Stomach (tissue), 9 donors: Measurements from ENCODE around the gene TEX261. TPM values are rescaled to one million over a fixed set of nuclear protein-coding genes. Genes with fewer than 3 reads are reported as not detected.

ENCODE experiments used
- DNase-seq, 2 donors: peaks; one replicate each; pipeline versions ENCODE4 v3.0.0 to v3.0.0-alpha.2; 2013 to 2019
- H3K27ac ChIP-seq, 5 donors: fragments of 200-600 bp in 4 of 5; sonication (generic) in 4 of 5; one replicate each; pipeline ENCODE4 v1.5.1; 2013 to 2019; ENCODE audit warnings: mild to moderate bottlenecking in 1 of 5, moderate library complexity in 1 of 5
- H3K27me3 ChIP-seq, 3 donors: fragments of 200-600 bp; sonication (generic); one replicate each; pipeline ENCODE4 v1.5.1; 2017 to 2019; ENCODE audit warnings: mixed run types in 1 of 3
- H3K36me3 ChIP-seq, 4 donors: fragments of 200-600 bp; sonication (generic); 1 replicate in 3 of 4; 2 replicates in 1 of 4; pipeline ENCODE4 v1.5.1; 2016 to 2019
- H3K4me1 ChIP-seq, 4 donors: fragments of 200-600 bp; sonication (generic); one replicate each; pipeline ENCODE4 v1.5.1; 2016 to 2019
- H3K4me3 ChIP-seq, 4 donors: fragments of 200-600 bp; sonication (generic) in 3 of 4; one replicate each; pipeline ENCODE4 v1.5.1; 2016 to 2019; ENCODE audit warnings: mild to moderate bottlenecking in 1 of 4
- H3K9me3 ChIP-seq, 4 donors: fragments of 200-600 bp; sonication (generic); one replicate each; pipeline ENCODE4 v1.5.1; 2016 to 2019
- EP300 ChIP-seq: sonication (generic); formaldehyde crosslinking; IDR thresholded peaks from one replicate; pipeline ENCODE4 v1.6.1; 2017; ENCODE audit warnings: antibody characterized with exemption
- POLR2A ChIP-seq, 4 donors: fragments of 450-650 bp; IDR thresholded peaks; one replicate each; pipeline ENCODE4 v1.6.1; 2016; ENCODE audit warnings: antibody characterized with exemption in 4 of 4, control low read depth in 2 of 4, mild to moderate bottlenecking in 1 of 4, moderate library complexity in 1 of 4
- POLR2AphosphoS5 ChIP-seq, 3 donors: sonication (generic); formaldehyde crosslinking; IDR thresholded peaks; one replicate each; pipeline ENCODE4 v1.6.1; 2016; ENCODE audit warnings: antibody characterized with exemption in 3 of 3
- WGBS, 5 donors: extraction: QIAGEN DNeasy Blood & Tissue Kit in 3 of 5; methylation state at CpG; one replicate each; pipeline versions ENCODE4 v1.1.5 to v1.1.7; 2013 to 2018; 5-methylcytosine and 5-hydroxymethylcytosine counted together
- intact Hi-C: fragments of 100-400 bp; cut with DNase I; formaldehyde crosslinking; loops from one replicate; pipeline ENCODE4 v1.15.1; 2023; ENCODE audit warnings: low total_unique reads
- polyA plus RNA-seq, 3 donors: library from polyadenylated mRNA; stranded (reverse); fragments of 200-250 nt; gene quantifications; one replicate each; pipeline ENCODE4 v1.2.3, GENCODE V29; 2013
- total RNA-seq, 5 donors: library from RNA; depleted of rRNA; stranded (reverse); fragments of >200 nt; gene quantifications; one replicate each; pipeline versions ENCODE4 v1.1.0 to v1.2.3, GENCODE V29; 2014 to 2016
- TF ChIP-seq, protein P1 (sequence below), 7 experiments: fragments of 450-650 bp in 4 of 7; fragments of 200-600 bp in 3 of 7; sonication (generic) in 3 of 7; IDR thresholded peaks; one replicate each; pipeline ENCODE4 v1.5.1; 2016 to 2019; ENCODE audit warnings: antibody characterized with exemption in 7 of 7, control low read depth in 2 of 7, mild to moderate bottlenecking in 1 of 7
- donor health status: healthy with polysubstance abuse.
- donor health status: Bipolar disorder and iron deficiency.
- donor health status: healthy.

Gene TEX261
- total and polyA plus RNA-seq, 8 donors = 5.2 to 39.1 (median 17.5) TPM

DNA sequence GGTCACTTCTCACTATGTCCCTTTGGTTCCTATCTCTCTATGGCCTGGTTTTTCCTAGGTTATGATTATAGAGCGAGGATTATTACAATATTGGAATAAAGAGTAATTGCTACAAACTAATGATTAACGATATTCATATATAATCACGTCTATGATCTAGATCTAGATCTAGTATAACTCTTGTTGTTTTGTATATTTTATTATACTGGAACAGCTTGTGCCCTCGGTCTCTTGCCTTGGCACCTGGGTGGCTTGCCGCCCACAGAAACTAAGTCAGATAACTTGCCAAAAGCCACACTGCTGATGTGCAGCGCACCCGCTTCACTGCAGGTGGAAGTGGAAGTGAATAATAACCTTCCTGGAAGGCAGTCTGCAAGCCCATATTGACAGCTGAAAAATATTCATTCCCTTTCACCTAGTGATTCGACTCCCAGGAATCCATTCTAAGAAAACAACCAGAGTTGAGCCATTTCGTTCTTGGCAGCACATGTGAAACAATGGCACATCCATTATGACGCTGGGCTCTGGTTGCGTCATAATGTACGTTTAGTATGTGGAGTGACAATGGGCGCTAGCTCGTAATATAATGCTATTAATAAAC is 17.0 kb downstream of the TEX261 start:
- Histone ChIP-seq H3K9me3 (no peaks in the 10 kb centered on the region), H3K36me3 (peaks cover 0 to 14% (median 3%) of the 10 kb centered on the region in 4 donors), H3K27ac (peak overlapping the region; percentile 66 to 93 (median 87)), H3K4me3 (peak overlapping the region; percentile 55 to 64 (median 57)), H3K4me1 (peaks cover 11 to 29% (median 22%) of the 10 kb centered on the region in 4 donors), H3K27me3 (peaks cover 0 to 13% (median 0%) of the 10 kb centered on the region in 3 donors)
- WGBS, 5 donors = 16 to 31% (median 21%) methylated on average over 14 of the region's 14 CpGs
- TF ChIP-seq POLR2AphosphoS5 (IDR thresholded peaks at IDR 0.05) (peak; percentile 27 to 72 (median 65)), EP300 (no peak), POLR2A (IDR thresholded peaks at IDR 0.05) (no peak)
- TF ChIP-seq, protein P1, sequence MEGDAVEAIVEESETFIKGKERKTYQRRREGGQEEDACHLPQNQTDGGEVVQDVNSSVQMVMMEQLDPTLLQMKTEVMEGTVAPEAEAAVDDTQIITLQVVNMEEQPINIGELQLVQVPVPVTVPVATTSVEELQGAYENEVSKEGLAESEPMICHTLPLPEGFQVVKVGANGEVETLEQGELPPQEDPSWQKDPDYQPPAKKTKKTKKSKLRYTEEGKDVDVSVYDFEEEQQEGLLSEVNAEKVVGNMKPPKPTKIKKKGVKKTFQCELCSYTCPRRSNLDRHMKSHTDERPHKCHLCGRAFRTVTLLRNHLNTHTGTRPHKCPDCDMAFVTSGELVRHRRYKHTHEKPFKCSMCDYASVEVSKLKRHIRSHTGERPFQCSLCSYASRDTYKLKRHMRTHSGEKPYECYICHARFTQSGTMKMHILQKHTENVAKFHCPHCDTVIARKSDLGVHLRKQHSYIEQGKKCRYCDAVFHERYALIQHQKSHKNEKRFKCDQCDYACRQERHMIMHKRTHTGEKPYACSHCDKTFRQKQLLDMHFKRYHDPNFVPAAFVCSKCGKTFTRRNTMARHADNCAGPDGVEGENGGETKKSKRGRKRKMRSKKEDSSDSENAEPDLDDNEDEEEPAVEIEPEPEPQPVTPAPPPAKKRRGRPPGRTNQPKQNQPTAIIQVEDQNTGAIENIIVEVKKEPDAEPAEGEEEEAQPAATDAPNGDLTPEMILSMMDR (IDR thresholded peaks at IDR 0.05) = peak in 1 of 7 experiments; percentile 65
- intact Hi-C loops = no loop called here
- peak; percentile 49 to 70 for DNase-seq

DNA sequence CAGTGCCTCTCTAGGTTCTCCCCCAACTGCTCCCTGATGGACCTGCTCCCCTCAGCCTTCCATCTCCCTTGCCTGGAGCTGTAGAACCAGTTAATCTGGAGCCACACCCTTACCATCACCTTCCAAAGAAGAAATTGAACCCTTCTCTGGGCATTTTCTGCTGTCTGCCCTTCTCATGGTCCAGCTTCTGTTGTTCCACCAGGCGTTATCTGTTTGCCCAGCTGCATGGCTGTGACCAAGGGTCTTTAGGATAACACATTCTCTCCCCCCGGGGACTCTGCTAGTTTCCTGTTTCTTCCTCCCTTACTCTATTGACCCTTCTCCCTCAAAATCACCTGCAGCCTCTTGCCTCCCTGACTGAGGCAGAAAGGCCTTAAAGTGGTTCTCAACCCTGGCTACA is 19.4 kb downstream of the TEX261 start:
- H3K36me3 ChIP-seq = no peaks in the 10 kb centered on the region
- no peak overlapping the region for H3K27ac ChIP-seq
- TF ChIP-seq, protein P1 (IDR thresholded peaks at IDR 0.05) = no peak
- TF ChIP-seq EP300 (no peak), POLR2AphosphoS5 (IDR thresholded peaks at IDR 0.05) (no peak), POLR2A (IDR thresholded peaks at IDR 0.05) (no peak)
- WGBS, 5 donors = 62 to 71% (median 70%) methylated on average over 2 of the region's 2 CpGs
- peaks cover 11 to 29% (median 22%) of the 10 kb centered on the region in 4 donors for H3K4me1 ChIP-seq
- H3K27me3 ChIP-seq = peaks cover 0 to 20% (median 0%) of the 10 kb centered on the region in 3 donors
- no peak overlapping the region for H3K4me3 ChIP-seq
- intact Hi-C loops = no loop called here
- no peak for DNase-seq
- no peaks in the 10 kb centered on the region for H3K9me3 ChIP-seq

DNA sequence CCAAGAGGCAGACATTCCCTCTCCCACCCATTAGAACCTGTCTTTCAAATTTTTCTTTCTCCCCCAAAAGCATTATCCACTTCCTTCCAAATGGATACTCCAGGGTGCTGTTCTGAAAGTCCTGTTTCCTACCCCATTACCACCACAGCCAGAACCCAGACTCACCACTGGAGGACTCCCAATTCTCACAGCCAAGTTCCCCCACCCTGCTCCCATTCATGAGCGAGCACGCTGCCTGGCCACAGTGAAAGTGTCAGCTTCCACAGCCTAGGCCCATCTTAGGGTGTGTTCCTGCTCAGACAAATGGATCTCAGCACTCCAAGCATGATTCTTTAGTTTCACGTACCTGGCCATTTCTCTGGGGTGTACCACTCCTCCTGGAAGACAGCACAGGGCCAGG is 20.1 kb downstream of the TEX261 start:
- Histone ChIP-seq H3K4me3 (no peak overlapping the region), H3K27me3 (peaks cover 0 to 20% (median 0%) of the 10 kb centered on the region in 3 donors), H3K36me3 (no peaks in the 10 kb centered on the region), H3K9me3 (no peaks in the 10 kb centered on the region), H3K27ac (no peak overlapping the region), H3K4me1 (peaks cover 11 to 29% (median 22%) of the 10 kb centered on the region in 4 donors)
- intact Hi-C loops = no loop called here
- 89 to 97% (median 96%) methylated on average over 3 of the region's 3 CpGs for WGBS, 5 donors
- no peak for DNase-seq
- TF ChIP-seq, protein P1 (IDR thresholded peaks at IDR 0.05) = no peak
- no peak for TF ChIP-seq EP300

DNA sequence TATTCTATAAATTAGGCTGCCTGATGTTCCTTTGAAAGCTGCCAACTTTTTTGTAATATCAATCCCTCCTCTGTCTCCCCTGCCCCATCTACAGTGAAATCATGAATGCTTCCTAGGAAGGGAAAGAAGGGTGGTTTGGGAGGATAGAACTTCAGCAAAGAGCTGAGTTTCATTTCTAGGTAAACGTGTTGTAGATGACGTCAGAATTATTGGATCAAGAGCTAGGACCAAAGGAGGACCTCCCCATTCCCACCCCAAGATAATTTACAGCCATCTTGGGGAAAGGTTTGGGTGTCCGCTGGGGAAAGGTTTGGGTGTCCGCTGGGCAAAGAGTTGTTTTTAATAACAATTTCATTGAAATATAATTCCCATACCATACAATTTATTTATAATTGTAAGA is 27.5 kb downstream of the TEX261 start:
- 62 to 77% (median 71%) methylated on average over 4 of the region's 4 CpGs for whole genome bisulfite sequencing, 5 donors
- DNase-seq = no peak
- intact Hi-C loops = no loop called here

DNA sequence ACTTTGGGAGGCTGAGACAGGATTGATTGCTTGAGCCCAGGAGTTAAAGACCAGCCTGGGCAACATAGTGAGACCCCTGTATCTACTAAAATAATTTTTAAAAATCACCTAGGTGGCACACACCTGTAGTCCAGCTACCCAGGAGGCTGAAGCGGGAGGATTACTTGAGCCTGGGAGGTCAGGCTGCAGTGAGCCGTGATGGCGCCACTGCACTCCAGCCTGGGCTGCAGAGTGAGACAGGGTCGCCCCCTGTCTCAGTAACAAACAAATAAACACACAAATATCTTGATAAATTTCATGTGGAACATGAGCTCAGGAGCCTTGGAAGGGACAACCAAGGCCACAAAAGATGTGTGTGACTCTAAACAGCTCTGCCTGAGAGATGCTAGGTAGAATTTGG is 28.0 kb downstream of the TEX261 start:
- peaks cover 0 to 57% (median 23%) of the 10 kb centered on the region in 3 donors for H3K27me3 ChIP-seq
- TF ChIP-seq EP300 (no peak), POLR2A (IDR thresholded peaks at IDR 0.05) (no peak), POLR2AphosphoS5 (IDR thresholded peaks at IDR 0.05) (no peak)
- TF ChIP-seq, protein P1 (IDR thresholded peaks at IDR 0.05) = no peak
- no peak for DNase-seq

More for the DNA sequence above, 27.5 kb downstream of the TEX261 start:
- TF ChIP-seq POLR2AphosphoS5 (IDR thresholded peaks at IDR 0.05) (no peak), EP300 (no peak)
- Histone ChIP-seq H3K9me3 (no peaks in the 10 kb centered on the region), H3K27ac (no peak overlapping the region), H3K36me3 (no peaks in the 10 kb centered on the region), H3K27me3 (peaks cover 0 to 52% (median 23%) of the 10 kb centered on the region in 3 donors), H3K4me3 (no peak overlapping the region), H3K4me1 (peaks cover 7 to 12% (median 10%) of the 10 kb centered on the region in 4 donors)

More for the DNA sequence above, 28.0 kb downstream of the TEX261 start:
- H3K27ac ChIP-seq = no peak overlapping the region
- H3K9me3 ChIP-seq = no peaks in the 10 kb centered on the region
- H3K36me3 ChIP-seq = no peaks in the 10 kb centered on the region
- WGBS, 5 donors = 58 to 70% (median 66%) methylated on average over 4 of the region's 4 CpGs
- intact Hi-C loops = no loop called here
- peaks cover 7 to 12% (median 10%) of the 10 kb centered on the region in 4 donors for H3K4me1 ChIP-seq
- H3K4me3 ChIP-seq = no peak overlapping the region
